Medulla oblongata (tissue), 1 donor: Measurements from ENCODE around the gene MDFIC.

Source experiments
- DNase-seq: peaks from one replicate; pipeline ENCODE4 v3.0.0-alpha.2; 2015; ENCODE audit errors: extremely low spot score

MDFIC gene

GRCh38 chr7:115038158-115038557, 116.3 kb downstream of the MDFIC start:
- DNase-seq = no peak

- DNase-seq = no peak
Measured at GRCh38 chr7:115040057-115040456, 118.2 kb downstream of the MDFIC start.

GRCh38 chr7:115040495-115040894, 118.6 kb downstream of the MDFIC start:
- no peak for DNase-seq

- DNase-seq = no peak
Measured at GRCh38 chr7:115042596-115042995, 120.7 kb downstream of the MDFIC start.

GRCh38 chr7:115043605-115044004, 121.7 kb downstream of the MDFIC start:
- no peak for DNase-seq

- no peak for DNase-seq
Measured at GRCh38 chr7:115044224-115044623, 122.3 kb downstream of the MDFIC start.

GRCh38 chr7:115047958-115048720, 126.2 kb downstream of the MDFIC start:
- DNase-seq = no peak

GRCh38 chr7:115052706-115053105, 130.8 kb downstream of the MDFIC start:
- DNase-seq = no peak

GRCh38 chr7:115054478-115055065, 132.7 kb downstream of the MDFIC start:
- no peak for DNase-seq

GRCh38 chr7:115056019-115056418, 134.1 kb downstream of the MDFIC start:
- no peak for DNase-seq

- peak; percentile 8 for DNase-seq
Measured at GRCh38 chr7:115058726-115059125, 136.8 kb downstream of the MDFIC start.

GRCh38 chr7:115059321-115059720, 137.4 kb downstream of the MDFIC start:
- no peak for DNase-seq

GRCh38 chr7:115060095-115060870, 138.4 kb downstream of the MDFIC start:
- DNase-seq = no peak

- DNase-seq = no peak
Measured at GRCh38 chr7:115066050-115066449, 144.2 kb downstream of the MDFIC start.

GRCh38 chr7:115066634-115067033, 144.7 kb downstream of the MDFIC start:
- DNase-seq = no peak

GRCh38 chr7:115068220-115068619, 146.3 kb downstream of the MDFIC start:
- DNase-seq = no peak
